Measurements from ENCODE around the gene RXFP3. TPM values are rescaled to one million over a fixed set of nuclear protein-coding genes. Genes with fewer than 3 reads are reported as not detected.

Gene RXFP3
- polyA plus RNA-seq (2013, experiment 1 of 2): 0.03 TPM
- not detected for polyA plus RNA-seq (2013, experiment 2 of 2)

GRCh38 chr5:33936381-33937016, at the start of gene RXFP3:
Gene RXFP3, plus strand, starts transcription at chr5:33936386. Its CDS starts 355 bp downstream, at chr5:33936741.
- Histone ChIP-seq H3K4me3 (ENCODE audit: low read length) (no peak within 1 kb of the TSS), H2BK5ac (ENCODE audit: low read length) (no peak within 1 kb of the TSS), H3K23ac (ENCODE audit: low read length) (no peak within 1 kb of the TSS), H2BK120ac (ENCODE audit: low read depth, low read length) (no peak within 1 kb of the TSS), H3K79me2 (ENCODE audit: control insufficient read depth, insufficient read depth, low read length) (no peaks in the 10 kb centered on the region), H3K4me2 (ENCODE audit: low read length) (peak within 1 kb of the TSS; percentile 31), H2AK5ac (ENCODE audit: low read length) (no peak within 1 kb of the TSS), H3K79me1 (ENCODE audit: low read length) (no peaks in the 10 kb centered on the region), H2BK15ac (replicated peaks; ENCODE audit: low read depth) (no peak within 1 kb of the TSS), H3K4me1 (ENCODE audit: control insufficient read depth, low read depth, low read length) (no peaks in the 10 kb centered on the region), H3K18ac (ENCODE audit: low read length) (no peak within 1 kb of the TSS), H3K27ac (ENCODE audit: low read depth, low read length) (no peak within 1 kb of the TSS), H3K36me3 (ENCODE audit: control insufficient read depth, insufficient read depth, low read length) (no peaks in the 10 kb centered on the region), H3K27me3 (ENCODE audit: insufficient read depth, low read length, poor library complexity) (peaks cover 3% of the 10 kb centered on the region), H3K4ac (ENCODE audit: low read depth, low read length) (no peak within 1 kb of the TSS), H3K9ac (ENCODE audit: low read length) (peak within 1 kb of the TSS; percentile 8), H4K5ac (ENCODE audit: low read length) (no peak within 1 kb of the TSS), H3K56ac (ENCODE audit: low read length) (no peak within 1 kb of the TSS), H4K8ac (ENCODE audit: low read depth, low read length) (no peak within 1 kb of the TSS)
- no CpG with 5 or more reads among the region's 45 CpGs for WGBS (ENCODE audit: extremely low coverage, insufficient coverage, low lambda C conversion rate)
- DNase-seq: no peak

GRCh38 chr5:33887268-33887667, 48.9 kb upstream of the RXFP3 start:
- no peak overlapping the region for H3K9ac ChIP-seq (ENCODE audit: low read length)
- WGBS (ENCODE audit: extremely low coverage, insufficient coverage, low lambda C conversion rate): no CpG with 5 or more reads among the region's 3 CpGs

GRCh38 chr5:33888587-33888986, 47.6 kb upstream of the RXFP3 start:
- Histone ChIP-seq H3K4me3 (ENCODE audit: low read length) (no peak overlapping the region), H3K27me3 (ENCODE audit: insufficient read depth, low read length, poor library complexity) (no peaks in the 10 kb centered on the region), H3K56ac (ENCODE audit: low read length) (no peak overlapping the region), H3K9ac (ENCODE audit: low read length) (no peak overlapping the region), H4K8ac (ENCODE audit: low read depth, low read length) (no peak overlapping the region), H2BK120ac (ENCODE audit: low read depth, low read length) (no peak overlapping the region), H3K23ac (ENCODE audit: low read length) (no peak overlapping the region), H2BK15ac (replicated peaks; ENCODE audit: low read depth) (no peak overlapping the region), H4K5ac (ENCODE audit: low read length) (no peak overlapping the region), H3K79me1 (ENCODE audit: low read length) (peaks cover 3% of the 10 kb centered on the region), H3K4ac (ENCODE audit: low read depth, low read length) (no peak overlapping the region), H3K4me2 (ENCODE audit: low read length) (no peak overlapping the region), H3K79me2 (ENCODE audit: control insufficient read depth, insufficient read depth, low read length) (no peaks in the 10 kb centered on the region), H2BK5ac (ENCODE audit: low read length) (no peak overlapping the region), H2AK5ac (ENCODE audit: low read length) (no peak overlapping the region), H3K27ac (ENCODE audit: low read depth, low read length) (no peak overlapping the region), H3K18ac (ENCODE audit: low read length) (no peak overlapping the region), H3K36me3 (ENCODE audit: control insufficient read depth, insufficient read depth, low read length) (no peaks in the 10 kb centered on the region), H3K4me1 (ENCODE audit: control insufficient read depth, low read depth, low read length) (peaks cover 2% of the 10 kb centered on the region)
- WGBS (ENCODE audit: extremely low coverage, insufficient coverage, low lambda C conversion rate): no CpG with 5 or more reads among the region's 4 CpGs
- no peak for DNase-seq

More at GRCh38 chr5:33887268-33887667, 48.9 kb upstream of the RXFP3 start:
- Histone ChIP-seq H4K8ac (ENCODE audit: low read depth, low read length) (no peak overlapping the region), H2BK15ac (replicated peaks; ENCODE audit: low read depth) (no peak overlapping the region), H3K4ac (ENCODE audit: low read depth, low read length) (no peak overlapping the region), H3K27ac (ENCODE audit: low read depth, low read length) (no peak overlapping the region), H3K4me2 (ENCODE audit: low read length) (no peak overlapping the region), H3K79me2 (ENCODE audit: control insufficient read depth, insufficient read depth, low read length) (no peaks in the 10 kb centered on the region), H3K56ac (ENCODE audit: low read length) (no peak overlapping the region), H3K36me3 (ENCODE audit: control insufficient read depth, insufficient read depth, low read length) (no peaks in the 10 kb centered on the region), H3K23ac (ENCODE audit: low read length) (no peak overlapping the region), H2BK5ac (ENCODE audit: low read length) (no peak overlapping the region), H2AK5ac (ENCODE audit: low read length) (no peak overlapping the region), H3K79me1 (ENCODE audit: low read length) (peaks cover 3% of the 10 kb centered on the region), H3K4me1 (ENCODE audit: control insufficient read depth, low read depth, low read length) (peaks cover 2% of the 10 kb centered on the region), H2BK120ac (ENCODE audit: low read depth, low read length) (no peak overlapping the region), H3K4me3 (ENCODE audit: low read length) (no peak overlapping the region), H4K5ac (ENCODE audit: low read length) (no peak overlapping the region), H3K18ac (ENCODE audit: low read length) (no peak overlapping the region), H3K27me3 (ENCODE audit: insufficient read depth, low read length, poor library complexity) (no peaks in the 10 kb centered on the region)
- no peak for DNase-seq

GRCh38 chr5:33890131-33891032, 45.8 kb upstream of the RXFP3 start:
- H4K8ac ChIP-seq (ENCODE audit: low read depth, low read length): no peak overlapping the region
- H3K79me2 ChIP-seq (ENCODE audit: control insufficient read depth, insufficient read depth, low read length): no peaks in the 10 kb centered on the region
- no peak overlapping the region for H3K23ac ChIP-seq (ENCODE audit: low read length)
- H3K27ac ChIP-seq (ENCODE audit: low read depth, low read length): no peak overlapping the region
- H3K18ac ChIP-seq (ENCODE audit: low read length): no peak overlapping the region
- WGBS (ENCODE audit: extremely low coverage, insufficient coverage, low lambda C conversion rate): no CpG with 5 or more reads among the region's 12 CpGs
- peaks cover 3% of the 10 kb centered on the region for H3K79me1 ChIP-seq (ENCODE audit: low read length)
- H3K27me3 ChIP-seq (ENCODE audit: insufficient read depth, low read length, poor library complexity): no peaks in the 10 kb centered on the region
- no peak overlapping the region for H2BK15ac ChIP-seq (replicated peaks; ENCODE audit: low read depth)
- no peaks in the 10 kb centered on the region for H3K36me3 ChIP-seq (ENCODE audit: control insufficient read depth, insufficient read depth, low read length)
- peak overlapping the region; percentile 70 for H3K56ac ChIP-seq (ENCODE audit: low read length)
- H3K4me3 ChIP-seq (ENCODE audit: low read length): no peak overlapping the region
- no peak overlapping the region for H2BK120ac ChIP-seq (ENCODE audit: low read depth, low read length)
- no peak overlapping the region for H2AK5ac ChIP-seq (ENCODE audit: low read length)
- peaks cover 2% of the 10 kb centered on the region for H3K4me1 ChIP-seq (ENCODE audit: control insufficient read depth, low read depth, low read length)
- peak; percentile 54 for DNase-seq
- H3K4me2 ChIP-seq (ENCODE audit: low read length): no peak overlapping the region
- no peak overlapping the region for H3K4ac ChIP-seq (ENCODE audit: low read depth, low read length)
- H2BK5ac ChIP-seq (ENCODE audit: low read length): no peak overlapping the region
- H4K5ac ChIP-seq (ENCODE audit: low read length): no peak overlapping the region
- H3K9ac ChIP-seq (ENCODE audit: low read length): no peak overlapping the region

- Histone ChIP-seq H3K4me1 (ENCODE audit: control insufficient read depth, low read depth, low read length) (peaks cover 2% of the 10 kb centered on the region), H3K18ac (ENCODE audit: low read length) (peak overlapping the region; percentile 94), H3K4ac (ENCODE audit: low read depth, low read length) (peak overlapping the region; percentile 25), H2BK5ac (ENCODE audit: low read length) (peak overlapping the region; percentile 40), H3K27ac (ENCODE audit: low read depth, low read length) (peak overlapping the region; percentile 29), H4K8ac (ENCODE audit: low read depth, low read length) (no peak overlapping the region), H2BK15ac (replicated peaks; ENCODE audit: low read depth) (no peak overlapping the region), H4K5ac (ENCODE audit: low read length) (no peak overlapping the region), H3K4me2 (ENCODE audit: low read length) (peak overlapping the region; percentile 90), H3K27me3 (ENCODE audit: insufficient read depth, low read length, poor library complexity) (no peaks in the 10 kb centered on the region), H3K23ac (ENCODE audit: low read length) (no peak overlapping the region), H2BK120ac (ENCODE audit: low read depth, low read length) (no peak overlapping the region), H3K36me3 (ENCODE audit: control insufficient read depth, insufficient read depth, low read length) (no peaks in the 10 kb centered on the region), H3K79me1 (ENCODE audit: low read length) (no peaks in the 10 kb centered on the region), H3K56ac (ENCODE audit: low read length) (peak overlapping the region; percentile 82), H3K79me2 (ENCODE audit: control insufficient read depth, insufficient read depth, low read length) (no peaks in the 10 kb centered on the region), H3K4me3 (ENCODE audit: low read length) (peak overlapping the region; percentile 40), H3K9ac (ENCODE audit: low read length) (peak overlapping the region; percentile 62), H2AK5ac (ENCODE audit: low read length) (no peak overlapping the region)
- DNase-seq: no peak
- no CpG with 5 or more reads among the region's 6 CpGs for WGBS (ENCODE audit: extremely low coverage, insufficient coverage, low lambda C conversion rate)
Observed at GRCh38 chr5:33891446-33891787, 44.8 kb upstream of the RXFP3 start.
